K562 (cell line): ENCODE data around the gene TMC4. TPM values are rescaled to one million over a fixed set of nuclear protein-coding genes. Genes with fewer than 3 reads are reported as not detected.

Source experiments
- CCNT2 ChIP-seq: IDR thresholded peaks from 2 replicates; pipeline ENCODE4 v1.6.1; 2011; ENCODE audit warnings: borderline replicate concordance, low read depth, mild to moderate bottlenecking, moderate library complexity, mixed read lengths, low read length; ENCODE audit not compliant: insufficient read length; ENCODE audit errors: extremely low read depth
- GABPA ChIP-seq: fragments of 200-800 bp; sonication (Bioruptor generic); conservative IDR thresholded peaks from 2 replicates; pipeline ENCODE4 v1.6.1; 2016; ENCODE audit warnings: low read depth, missing genetic modification characterization, missing compliant biosample characterization
- GATAD2A ChIP-seq: fragments of 450-650 bp; IDR thresholded peaks from 2 replicates; pipeline ENCODE4 v1.6.1; 2017
- NRF1 ChIP-seq, 2 experiments: fragments of 450-650 bp; IDR thresholded peaks in 1 of 2; conservative IDR thresholded peaks in 1 of 2; 2 replicates each; pipeline ENCODE4 v1.6.1; 2014; ENCODE audit warnings: mild to moderate bottlenecking in 2 of 2
- PRDM10 ChIP-seq: fragments of 450-650 bp; IDR thresholded peaks from 2 replicates; pipeline ENCODE4 v1.6.1; 2018; ENCODE audit not compliant: partially characterized antibody
- ZNF507 ChIP-seq: conservative IDR thresholded peaks from 2 replicates; pipeline ENCODE4 v1.6.1; 2017; ENCODE audit warnings: missing genetic modification characterization, missing compliant biosample characterization
- polyA plus RNA-seq, 8 experiments: library from polyadenylated mRNA; depleted of rRNA in 4 of 8; stranded (reverse) in 5 of 8; unstranded in 3 of 8; fragments of >200 nt; fragmentation: Nextera tagmentation in 2 of 8; fragmentation: Illumina TruSeq in 1 of 8; extraction: Ambion mirVana in 2 of 8; extraction: Trizol in 1 of 8; gene quantifications; 2 replicates each; pipeline versions ENCODE4 v1.2.1 to v1.2.3, GENCODE V29; 2011 to 2014; ENCODE audit warnings: inconsistent platforms in 1 of 8, missing spikeins in 1 of 8
- total RNA-seq, 7 experiments: library from RNA; depleted of rRNA in 6 of 7; stranded (reverse); fragments of >200 nt in 6 of 7; fragmentation: Illumina TruSeq in 2 of 7; extraction: Trizol in 2 of 7; gene quantifications; 2 replicates each; pipeline versions ENCODE4 v1.2.1 to v1.2.3, GENCODE V29; 2011 to 2021; ENCODE audit warnings: low replicate concordance in 1 of 7

The TMC4 gene
- total and polyA plus RNA-seq, 9 of the 15 experiments (the other 6 are each of a cell fraction or from before 2014, with no cell fraction given) = 0.12 to 0.79 (median 0.36) TPM; not detected in 2

GRCh38 chr19:54173359-54173699 lies 369 bp upstream of the TMC4 start (continued):
- TF ChIP-seq GATAD2A (no peak), NRF1 (conservative IDR thresholded peaks at IDR 0.05 in 1 of 2, IDR thresholded peaks at IDR 0.05 in 1 of 2) (no peak), ZNF507 (tag) (no peak), CCNT2 (peak; percentile 28), GABPA (tag) (0 out of 2 replicates have a peak, but pooled peaks have one; percentile 25), PRDM10 (no peak)
